Stomach (tissue), 9 donors: ENCODE results near the gene PPIL4. TPM values are rescaled to one million over a fixed set of nuclear protein-coding genes. Genes with fewer than 3 reads are reported as not detected.

Source experiments
- DNase-seq, 2 donors: peaks; one replicate each; pipeline versions ENCODE4 v3.0.0 to v3.0.0-alpha.2; 2013 to 2019
- H3K27ac ChIP-seq, 5 donors: fragments of 200-600 bp in 4 of 5; sonication (generic) in 4 of 5; one replicate each; pipeline ENCODE4 v1.5.1; 2013 to 2019; ENCODE audit warnings: mild to moderate bottlenecking in 1 of 5, moderate library complexity in 1 of 5
- H3K27me3 ChIP-seq, 3 donors: fragments of 200-600 bp; sonication (generic); one replicate each; pipeline ENCODE4 v1.5.1; 2017 to 2019; ENCODE audit warnings: mixed run types in 1 of 3
- H3K36me3 ChIP-seq, 4 donors: fragments of 200-600 bp; sonication (generic); 1 replicate in 3 of 4; 2 replicates in 1 of 4; pipeline ENCODE4 v1.5.1; 2016 to 2019
- H3K4me1 ChIP-seq, 4 donors: fragments of 200-600 bp; sonication (generic); one replicate each; pipeline ENCODE4 v1.5.1; 2016 to 2019
- H3K4me3 ChIP-seq, 4 donors: fragments of 200-600 bp; sonication (generic) in 3 of 4; one replicate each; pipeline ENCODE4 v1.5.1; 2016 to 2019; ENCODE audit warnings: mild to moderate bottlenecking in 1 of 4
- H3K9me3 ChIP-seq, 4 donors: fragments of 200-600 bp; sonication (generic); one replicate each; pipeline ENCODE4 v1.5.1; 2016 to 2019
- EP300 ChIP-seq: sonication (generic); formaldehyde crosslinking; IDR thresholded peaks from one replicate; pipeline ENCODE4 v1.6.1; 2017; ENCODE audit warnings: antibody characterized with exemption
- POLR2A ChIP-seq, 4 donors: fragments of 450-650 bp; IDR thresholded peaks; one replicate each; pipeline ENCODE4 v1.6.1; 2016; ENCODE audit warnings: antibody characterized with exemption in 4 of 4, control low read depth in 2 of 4, mild to moderate bottlenecking in 1 of 4, moderate library complexity in 1 of 4
- POLR2AphosphoS5 ChIP-seq, 3 donors: sonication (generic); formaldehyde crosslinking; IDR thresholded peaks; one replicate each; pipeline ENCODE4 v1.6.1; 2016; ENCODE audit warnings: antibody characterized with exemption in 3 of 3
- WGBS, 5 donors: extraction: QIAGEN DNeasy Blood & Tissue Kit in 3 of 5; methylation state at CpG; one replicate each; pipeline versions ENCODE4 v1.1.5 to v1.1.7; 2013 to 2018; 5-methylcytosine and 5-hydroxymethylcytosine counted together
- intact Hi-C: fragments of 100-400 bp; cut with DNase I; formaldehyde crosslinking; loops from one replicate; pipeline ENCODE4 v1.15.1; 2023; ENCODE audit warnings: low total_unique reads
- polyA plus RNA-seq, 3 donors: library from polyadenylated mRNA; stranded (reverse); fragments of 200-250 nt; gene quantifications; one replicate each; pipeline ENCODE4 v1.2.3, GENCODE V29; 2013
- total RNA-seq, 5 donors: library from RNA; depleted of rRNA; stranded (reverse); fragments of >200 nt; gene quantifications; one replicate each; pipeline versions ENCODE4 v1.1.0 to v1.2.3, GENCODE V29; 2014 to 2016
- TF ChIP-seq, protein P1 (sequence below), 7 experiments: fragments of 450-650 bp in 4 of 7; fragments of 200-600 bp in 3 of 7; sonication (generic) in 3 of 7; IDR thresholded peaks; one replicate each; pipeline ENCODE4 v1.5.1; 2016 to 2019; ENCODE audit warnings: antibody characterized with exemption in 7 of 7, control low read depth in 2 of 7, mild to moderate bottlenecking in 1 of 7
- donor health status: healthy with polysubstance abuse.
- donor health status: Bipolar disorder and iron deficiency.
- donor health status: healthy.

Gene PPIL4
- total and polyA plus RNA-seq, 8 donors, result 7.6 to 59.7 (median 16.4) TPM

DNA sequence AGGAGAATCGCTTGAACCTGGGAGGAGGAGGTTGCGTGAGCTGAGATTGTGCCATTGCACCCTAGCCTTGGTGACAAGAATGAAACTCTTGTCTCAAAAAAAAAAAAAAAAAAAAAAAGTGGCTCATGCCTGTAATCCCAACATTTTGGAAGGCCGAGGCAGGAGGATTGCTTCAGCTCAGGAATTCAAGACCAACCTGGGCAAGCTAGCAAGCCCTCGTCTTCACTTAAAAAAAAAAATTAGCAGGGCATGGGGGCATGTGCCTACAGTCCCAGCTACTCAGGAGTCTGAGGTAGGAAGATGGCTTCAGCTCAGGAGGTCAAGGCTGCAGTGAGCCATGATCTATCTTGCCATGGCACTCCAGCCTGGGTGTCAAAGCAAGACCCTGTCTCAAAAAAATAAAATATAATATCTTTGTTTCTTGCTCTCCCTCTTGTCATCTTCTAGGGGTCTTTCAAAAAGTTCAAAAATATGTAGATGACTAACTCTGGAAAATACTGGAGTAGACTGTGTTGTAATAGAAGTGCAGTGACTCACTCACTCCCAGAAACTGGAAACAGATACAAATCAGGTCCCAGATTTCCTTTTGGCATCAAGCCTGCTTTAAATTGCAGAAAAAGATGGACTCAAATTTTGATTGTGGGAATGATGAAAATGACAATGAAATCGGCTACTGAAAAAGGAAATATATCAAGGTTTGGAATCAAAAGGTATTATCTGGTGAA is 17.5 kb upstream of the PPIL4 start:
- intact Hi-C loops, result no loop called here
- Histone ChIP-seq H3K27me3 (no peaks in the 10 kb centered on the region), H3K9me3 (no peaks in the 10 kb centered on the region), H3K4me1 (peaks cover 6 to 27% (median 22%) of the 10 kb centered on the region in 4 donors), H3K27ac (no peak overlapping the region), H3K36me3 (no peaks in the 10 kb centered on the region), H3K4me3 (no peak overlapping the region)
- no peak for TF ChIP-seq EP300
- TF ChIP-seq, protein P1, sequence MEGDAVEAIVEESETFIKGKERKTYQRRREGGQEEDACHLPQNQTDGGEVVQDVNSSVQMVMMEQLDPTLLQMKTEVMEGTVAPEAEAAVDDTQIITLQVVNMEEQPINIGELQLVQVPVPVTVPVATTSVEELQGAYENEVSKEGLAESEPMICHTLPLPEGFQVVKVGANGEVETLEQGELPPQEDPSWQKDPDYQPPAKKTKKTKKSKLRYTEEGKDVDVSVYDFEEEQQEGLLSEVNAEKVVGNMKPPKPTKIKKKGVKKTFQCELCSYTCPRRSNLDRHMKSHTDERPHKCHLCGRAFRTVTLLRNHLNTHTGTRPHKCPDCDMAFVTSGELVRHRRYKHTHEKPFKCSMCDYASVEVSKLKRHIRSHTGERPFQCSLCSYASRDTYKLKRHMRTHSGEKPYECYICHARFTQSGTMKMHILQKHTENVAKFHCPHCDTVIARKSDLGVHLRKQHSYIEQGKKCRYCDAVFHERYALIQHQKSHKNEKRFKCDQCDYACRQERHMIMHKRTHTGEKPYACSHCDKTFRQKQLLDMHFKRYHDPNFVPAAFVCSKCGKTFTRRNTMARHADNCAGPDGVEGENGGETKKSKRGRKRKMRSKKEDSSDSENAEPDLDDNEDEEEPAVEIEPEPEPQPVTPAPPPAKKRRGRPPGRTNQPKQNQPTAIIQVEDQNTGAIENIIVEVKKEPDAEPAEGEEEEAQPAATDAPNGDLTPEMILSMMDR (IDR thresholded peaks at IDR 0.05), result no peak
- no peak for TF ChIP-seq POLR2AphosphoS5 (IDR thresholded peaks at IDR 0.05)
- 72 to 92% (median 86%) methylated on average over 5 of the region's 5 CpGs for WGBS, 5 donors
- DNase-seq, result no peak

DNA sequence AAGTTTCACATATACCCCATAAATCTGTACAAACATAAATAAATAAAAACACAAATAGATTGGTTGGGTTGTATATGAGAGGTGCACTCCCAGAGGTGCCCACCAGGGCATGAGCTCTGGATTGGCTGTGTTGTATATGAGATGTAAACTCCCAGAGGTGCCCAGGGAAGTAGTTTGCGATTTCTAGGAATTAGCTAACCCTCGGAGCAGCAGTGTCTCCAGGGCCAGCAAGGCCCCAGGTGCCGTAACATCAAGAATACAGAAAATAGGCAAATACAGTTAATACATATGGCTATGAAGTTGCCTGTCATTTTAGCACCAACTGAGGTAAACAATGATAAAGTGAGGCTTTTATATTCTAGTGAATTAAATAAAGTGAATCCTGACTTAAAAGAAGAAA is 14.9 kb upstream of the PPIL4 start:
- no peak for TF ChIP-seq POLR2AphosphoS5 (IDR thresholded peaks at IDR 0.05)
- TF ChIP-seq, protein P1 (IDR thresholded peaks at IDR 0.05), result peak in 4 of 7 experiments; percentile 14 to 37 (median 31)
- Histone ChIP-seq H3K27me3 (no peaks in the 10 kb centered on the region), H3K9me3 (no peaks in the 10 kb centered on the region), H3K36me3 (no peaks in the 10 kb centered on the region), H3K27ac (no peak overlapping the region), H3K4me1 (peaks cover 0 to 14% (median 9%) of the 10 kb centered on the region in 4 donors), H3K4me3 (no peak overlapping the region)
- WGBS, 5 donors, result 52 to 67% (median 61%) methylated on average over 3 of the region's 3 CpGs
- DNase-seq, result peak in 1 of 2 donors; percentile 30
- intact Hi-C loops, result no loop called here

DNA sequence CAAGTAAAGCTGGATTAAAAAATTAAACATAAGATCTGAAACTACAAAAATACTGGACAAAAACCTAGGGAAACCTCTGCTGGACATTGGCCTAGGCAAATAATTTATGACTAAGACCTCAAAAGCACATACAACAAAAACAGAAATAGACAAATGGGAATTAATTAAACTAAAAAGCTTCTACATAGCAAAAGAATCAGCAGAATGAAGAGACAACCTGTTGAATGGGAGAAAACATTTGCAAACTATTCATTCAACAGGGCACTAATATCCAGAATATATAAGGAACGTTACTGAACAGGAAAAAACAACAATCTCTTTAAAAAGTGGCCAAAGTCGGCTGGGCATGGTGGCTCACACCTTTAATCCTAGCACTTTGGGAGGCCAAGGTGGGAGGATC is 13.5 kb upstream of the PPIL4 start:
- H3K27me3 ChIP-seq, result peaks cover 0 to 10% (median 0%) of the 10 kb centered on the region in 3 donors
- H3K9me3 ChIP-seq, result no peaks in the 10 kb centered on the region
- intact Hi-C loops, result no loop called here
- H3K4me1 ChIP-seq, result peaks cover 0 to 5% (median 0%) of the 10 kb centered on the region in 4 donors
- 54 to 81% (median 60%) methylated on average over 2 of the region's 2 CpGs for WGBS, 5 donors
- H3K27ac ChIP-seq, result no peak overlapping the region
- H3K4me3 ChIP-seq, result no peak overlapping the region
- DNase-seq, result no peak
- no peak for TF ChIP-seq EP300
- TF ChIP-seq, protein P1 (IDR thresholded peaks at IDR 0.05), result no peak
- TF ChIP-seq POLR2AphosphoS5 (IDR thresholded peaks at IDR 0.05), result no peak
- no peak for TF ChIP-seq POLR2A (IDR thresholded peaks at IDR 0.05)
- H3K36me3 ChIP-seq, result no peaks in the 10 kb centered on the region

DNA sequence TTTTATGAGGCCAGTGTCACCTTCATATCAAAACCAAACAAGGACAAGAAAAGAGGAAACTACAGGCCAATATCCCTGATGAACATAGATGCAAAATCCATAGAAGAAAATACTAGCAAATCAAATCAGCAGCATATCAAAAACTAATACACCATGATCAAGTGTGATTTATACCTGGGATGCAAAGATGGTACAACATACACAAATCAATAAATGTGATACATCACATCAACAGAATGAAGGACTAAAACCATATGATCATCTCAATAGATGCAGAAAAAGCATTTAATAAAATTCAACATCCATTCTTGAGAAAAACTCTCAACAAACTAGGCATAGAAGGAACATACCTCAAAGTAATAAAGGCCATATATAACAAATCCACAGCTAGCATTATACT is 12.2 kb upstream of the PPIL4 start:
- no peak for DNase-seq
- no peak for TF ChIP-seq EP300
- TF ChIP-seq, protein P1 (IDR thresholded peaks at IDR 0.05), result no peak
- no peak for TF ChIP-seq POLR2AphosphoS5 (IDR thresholded peaks at IDR 0.05)
- TF ChIP-seq POLR2A (IDR thresholded peaks at IDR 0.05), result no peak
- Histone ChIP-seq H3K4me1 (no peaks in the 10 kb centered on the region), H3K27ac (no peak overlapping the region), H3K36me3 (no peaks in the 10 kb centered on the region), H3K9me3 (no peaks in the 10 kb centered on the region), H3K4me3 (no peak overlapping the region), H3K27me3 (peaks cover 0 to 19% (median 3%) of the 10 kb centered on the region in 3 donors)
- intact Hi-C loops, result no loop called here
